GM21576 (cell line): ENCODE measurements around the gene TMEM51.
"Not testable (repeated sequence)": the region's sequence is repeated elsewhere in the genome, so short reads cannot be mapped to it uniquely, and the experiment has no call there.

ENCODE experiments used
- ATAC-seq: cut with Tn5 transposase; IDR thresholded peaks from one replicate; pipeline ENCODE4 v1.9.1; 2021; ENCODE audit warnings: mild to moderate bottlenecking, moderate library complexity; ENCODE audit not compliant: unreplicated experiment

The TMEM51 gene

DNA sequence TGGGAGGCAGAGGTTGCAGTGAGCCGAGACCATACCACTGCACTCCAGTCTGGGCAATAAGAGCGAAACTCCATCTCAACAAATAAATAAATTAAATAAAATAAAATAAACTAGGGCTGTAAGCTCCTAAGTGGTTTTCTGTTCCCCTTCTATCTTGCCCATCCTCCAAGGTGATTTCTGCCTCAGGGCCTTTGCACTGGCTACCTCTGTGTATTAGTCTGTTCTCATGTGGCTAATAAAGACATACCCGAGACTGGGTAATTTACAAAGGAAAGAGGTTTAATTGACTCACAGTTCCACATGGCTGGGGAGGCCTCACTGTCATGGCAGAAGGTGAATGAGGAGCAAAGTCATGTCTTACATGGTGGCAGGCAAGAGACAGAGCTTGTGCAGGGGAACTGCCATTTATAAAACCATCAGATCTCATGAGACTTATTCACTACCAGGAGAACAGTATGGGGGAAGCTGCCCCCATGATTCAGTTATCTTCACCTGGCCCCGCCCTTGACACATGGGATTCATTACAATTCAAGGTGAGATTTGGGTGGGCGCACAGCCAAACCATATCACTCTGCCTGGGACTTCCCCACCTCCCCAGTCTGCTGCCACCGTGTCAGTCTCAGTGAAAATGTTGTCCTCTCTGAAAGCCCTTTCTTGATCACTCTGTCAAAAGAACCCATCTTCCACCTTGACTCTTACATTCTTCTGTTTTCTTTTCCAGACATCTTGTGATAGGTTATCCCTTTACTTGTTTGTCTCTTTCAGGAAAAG lies 22.0 kb downstream of the TMEM51 start:
- not testable (repeated sequence) for ATAC-seq

GRCh38 chr1:15176120-15176519 lies 22.6 kb downstream of the TMEM51 start:
- no peak for ATAC-seq

- ATAC-seq, result no peak
Observed at GRCh38 chr1:15176898-15177665, 23.5 kb downstream of the TMEM51 start.

GRCh38 chr1:15177710-15178166 lies 24.2 kb downstream of the TMEM51 start:
- ATAC-seq, result no peak

- ATAC-seq, result no peak
Observed at GRCh38 chr1:15178571-15179484, 25.3 kb downstream of the TMEM51 start.

- no peak for ATAC-seq
Observed at GRCh38 chr1:15179485-15179883, 25.9 kb downstream of the TMEM51 start.

DNA sequence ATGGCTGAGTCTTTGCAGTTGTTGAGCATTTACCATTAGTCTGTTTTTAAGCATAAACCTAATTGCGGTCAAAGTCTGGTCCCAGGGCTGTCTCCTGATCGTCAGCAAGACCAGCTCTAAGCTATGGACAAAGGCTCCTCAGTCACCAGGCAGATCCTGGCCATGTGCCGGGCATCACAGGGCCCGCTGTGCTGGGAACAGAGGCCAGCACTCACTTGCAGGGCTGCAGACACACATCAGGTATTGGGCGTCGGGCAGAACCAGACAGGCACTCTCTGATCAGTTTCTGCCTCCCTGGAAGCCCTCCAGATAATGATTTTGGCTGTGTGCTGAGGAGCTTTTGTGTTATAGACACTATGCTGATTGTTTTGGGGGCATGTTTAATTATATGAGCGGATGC lies 26.6 kb downstream of the TMEM51 start:
- no peak for ATAC-seq

DNA sequence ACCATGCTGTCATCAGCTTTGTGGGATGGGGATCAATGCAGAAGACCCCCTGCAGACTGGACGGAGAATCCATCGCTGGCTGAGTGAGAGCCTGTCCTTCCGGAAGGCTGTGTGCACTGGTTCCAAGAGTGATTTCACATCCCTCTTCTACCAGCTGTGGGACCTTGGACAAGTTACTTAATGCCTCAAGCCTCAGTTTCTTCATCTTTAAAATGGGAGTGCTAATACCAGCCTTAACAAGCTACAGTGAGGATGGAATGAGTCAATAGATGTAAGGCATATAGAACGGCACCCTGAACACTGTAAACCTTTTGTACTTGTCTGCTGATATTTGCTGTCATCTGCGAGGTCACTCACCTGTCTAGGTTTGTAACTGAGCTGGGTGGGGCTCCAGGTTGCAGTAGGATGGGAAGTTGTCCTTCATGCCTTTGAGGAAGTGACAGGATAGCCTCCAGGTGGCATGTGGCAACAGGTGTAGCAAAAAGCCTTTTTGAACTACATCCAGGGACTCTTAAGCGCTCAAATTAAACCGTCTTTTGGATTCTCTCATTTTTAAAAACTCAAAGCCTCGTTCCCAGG lies 27.5 kb downstream of the TMEM51 start:
- no peak for ATAC-seq

DNA sequence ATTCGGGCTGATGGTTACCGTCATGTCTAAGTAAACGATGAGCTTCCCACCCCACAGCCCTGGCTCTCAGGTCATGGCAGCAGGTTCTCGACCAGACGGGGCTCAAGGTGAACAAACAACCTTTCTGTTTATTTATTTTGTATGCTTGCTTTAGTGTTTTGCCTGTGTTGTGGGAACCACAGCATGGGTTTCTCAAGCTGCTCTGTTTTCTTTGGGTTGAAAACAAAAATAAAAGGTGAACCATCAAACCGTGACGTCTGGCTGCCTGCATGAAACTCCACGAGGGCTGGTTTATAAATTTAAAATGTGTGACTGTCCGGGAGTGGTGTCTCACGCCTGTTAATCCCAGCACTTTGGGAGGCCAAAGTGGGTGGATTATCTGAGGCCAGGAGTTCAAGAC lies 28.0 kb downstream of the TMEM51 start:
- ATAC-seq, result no peak

- ATAC-seq, result no peak
Observed at GRCh38 chr1:15184436-15185241, 31.1 kb downstream of the TMEM51 start.

DNA sequence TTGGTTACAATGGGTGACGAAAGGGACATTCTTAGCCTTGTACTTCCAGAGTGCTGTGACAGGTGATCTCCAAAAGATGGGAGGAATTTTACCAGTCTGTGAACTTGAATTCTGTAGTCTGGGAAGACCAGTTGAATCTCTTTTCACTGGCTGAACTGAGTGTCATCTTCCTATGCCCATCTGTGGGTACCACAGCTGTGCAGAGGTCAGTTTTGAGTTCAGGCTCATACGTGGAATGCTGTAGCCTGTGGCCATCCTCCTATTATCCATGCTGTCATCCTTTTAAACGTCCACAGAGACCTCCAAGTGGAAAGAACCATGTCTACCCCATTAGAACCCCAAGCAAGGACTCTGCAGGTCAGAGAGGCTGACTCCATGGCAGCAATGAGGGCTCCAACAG lies 32.1 kb downstream of the TMEM51 start:
- no peak for ATAC-seq

- ATAC-seq, result no peak
Observed at GRCh38 chr1:15186073-15186845, 32.7 kb downstream of the TMEM51 start.

- ATAC-seq, result no peak
Observed at GRCh38 chr1:15186846-15187151, 33.3 kb downstream of the TMEM51 start.

DNA sequence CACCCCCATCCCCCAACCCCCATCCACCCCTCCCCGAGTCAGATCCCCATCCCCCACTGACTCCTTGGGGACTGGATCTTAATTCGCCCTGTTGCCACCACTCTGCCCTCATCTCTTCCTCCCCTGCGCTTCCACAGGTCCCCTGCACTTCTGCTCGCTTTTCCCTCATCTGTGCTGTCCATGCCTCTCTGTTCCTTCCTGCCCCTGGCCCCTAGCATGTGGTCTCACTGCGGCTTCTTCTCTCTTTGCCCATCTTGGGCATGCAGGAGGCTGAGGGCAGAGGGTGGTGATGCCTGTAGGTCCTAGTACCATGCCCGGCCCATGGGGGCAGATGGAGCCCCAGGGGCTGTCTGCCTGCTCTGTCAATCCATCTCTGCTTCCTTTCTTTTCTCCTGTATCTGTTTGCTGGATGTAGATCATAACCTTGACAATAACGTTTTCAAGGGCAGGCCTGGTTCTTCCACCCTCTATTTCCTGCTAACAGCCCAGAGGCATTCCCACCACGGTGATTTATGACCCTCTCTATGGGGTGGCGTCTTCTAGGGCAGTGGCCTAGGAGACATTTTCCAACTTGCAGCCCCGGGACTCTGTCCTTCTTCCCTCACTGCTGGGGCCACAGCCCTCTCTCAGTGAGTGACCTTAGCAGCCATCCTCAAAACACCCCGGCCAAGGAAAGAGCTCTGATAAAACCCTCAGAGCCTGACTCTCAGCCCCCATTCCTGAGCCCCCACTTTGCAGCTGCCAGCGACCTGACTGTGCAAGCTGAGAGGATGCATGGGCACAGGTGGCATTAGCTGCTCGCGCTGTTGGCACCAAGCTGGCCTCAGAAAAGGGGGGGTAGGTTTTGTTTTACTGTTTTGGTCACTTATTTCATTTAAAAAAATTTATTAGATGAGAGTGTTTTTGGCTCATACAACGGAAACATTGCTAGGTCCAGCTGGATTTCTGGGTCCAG lies 33.9 kb downstream of the TMEM51 start:
- no peak for ATAC-seq

GRCh38 chr1:15188130-15188524 lies 34.6 kb downstream of the TMEM51 start:
- no peak for ATAC-seq

- ATAC-seq, result no peak
Observed at GRCh38 chr1:15188678-15189077, 35.1 kb downstream of the TMEM51 start.

GRCh38 chr1:15189692-15190370 lies 36.3 kb downstream of the TMEM51 start:
- no peak for ATAC-seq

GRCh38 chr1:15191267-15191666 lies 37.7 kb downstream of the TMEM51 start:
- ATAC-seq, result no peak
